ENCODE data around the gene CTXND1.
A peak's percentile ranks its signal among the peaks of the same experiment; 100 is the strongest.
"Not testable (repeated sequence)": the region's sequence is repeated elsewhere in the genome, so short reads cannot be mapped to it uniquely, and the experiment has no call there.

CTXND1 gene

GRCh38 chr15:80159811-80160569, 92.0 kb downstream of the CTXND1 start:
- Histone ChIP-seq H3K4me1 (ENCODE audit: insufficient read depth, low read length) (peaks cover 10% of the 10 kb centered on the region; the same call in 1 of the 2 replicates), H3K9ac (ENCODE audit: low read depth, low read length) (no peak overlapping the region), H3K36me3 (ENCODE audit: insufficient read depth, low read length) (peaks cover 4% of the 10 kb centered on the region; the same call in 1 of the 2 replicates), H3K9me3 (ENCODE audit: control insufficient read depth, insufficient read depth, low read length) (no peaks in the 10 kb centered on the region)

GRCh38 chr15:80159301-80159700, 92.7 kb downstream of the CTXND1 start:
- Histone ChIP-seq H3K36me3 (ENCODE audit: insufficient read depth, low read length) (peaks cover 4% of the 10 kb centered on the region; the same call in 1 of the 2 replicates), H3K4me1 (ENCODE audit: insufficient read depth, low read length) (peaks cover 16% of the 10 kb centered on the region; the same call in 1 of the 2 replicates), H3K9me3 (ENCODE audit: control insufficient read depth, insufficient read depth, low read length) (no peaks in the 10 kb centered on the region), H3K9ac (ENCODE audit: low read depth, low read length) (no peak overlapping the region)

GRCh38 chr15:80157215-80157614, 94.8 kb downstream of the CTXND1 start:
- Histone ChIP-seq H3K36me3 (ENCODE audit: insufficient read depth, low read length) (no peaks in the 10 kb centered on the region), H3K9me3 (ENCODE audit: control insufficient read depth, insufficient read depth, low read length) (no peaks in the 10 kb centered on the region), H3K4me1 (ENCODE audit: insufficient read depth, low read length) (peaks cover 23% of the 10 kb centered on the region; the same call in 1 of the 2 replicates), H3K9ac (ENCODE audit: low read depth, low read length) (no peak overlapping the region)

- no peaks in the 10 kb centered on the region for H3K9me3 ChIP-seq (ENCODE audit: control insufficient read depth, insufficient read depth, low read length)
- no peaks in the 10 kb centered on the region for H3K36me3 ChIP-seq (ENCODE audit: insufficient read depth, low read length)
- H3K4me1 ChIP-seq (ENCODE audit: insufficient read depth, low read length), result peaks cover 29% of the 10 kb centered on the region
- no peak overlapping the region for H3K9ac ChIP-seq (ENCODE audit: low read depth, low read length)
These were observed 95.8 kb downstream of the CTXND1 start for GRCh38 chr15:80156176-80156720.

GRCh38 chr15:80155378-80156175, 96.4 kb downstream of the CTXND1 start:
- H3K9me3 ChIP-seq (ENCODE audit: control insufficient read depth, insufficient read depth, low read length); H3K36me3 ChIP-seq (ENCODE audit: insufficient read depth, low read length); H3K9ac ChIP-seq (ENCODE audit: low read depth, low read length): not testable (repeated sequence)
- peaks cover 24% of the 10 kb centered on the region for H3K4me1 ChIP-seq (ENCODE audit: insufficient read depth, low read length)

- Histone ChIP-seq H3K36me3 (ENCODE audit: insufficient read depth, low read length) (no peaks in the 10 kb centered on the region), H3K9ac (ENCODE audit: low read depth, low read length) (no peak overlapping the region), H3K4me1 (ENCODE audit: insufficient read depth, low read length) (peaks cover 19% of the 10 kb centered on the region), H3K9me3 (ENCODE audit: control insufficient read depth, insufficient read depth, low read length) (no peaks in the 10 kb centered on the region)
These were observed 97.0 kb downstream of the CTXND1 start for GRCh38 chr15:80155001-80155377.

- Histone ChIP-seq H3K4me1 (ENCODE audit: insufficient read depth, low read length) (peaks cover 19% of the 10 kb centered on the region), H3K9ac (ENCODE audit: low read depth, low read length) (no peak overlapping the region), H3K36me3 (ENCODE audit: insufficient read depth, low read length) (no peaks in the 10 kb centered on the region), H3K9me3 (ENCODE audit: control insufficient read depth, insufficient read depth, low read length) (no peaks in the 10 kb centered on the region)
These were observed 97.7 kb downstream of the CTXND1 start for GRCh38 chr15:80154336-80154735.

GRCh38 chr15:80153900-80154299, 98.1 kb downstream of the CTXND1 start:
- no peaks in the 10 kb centered on the region for H3K9me3 ChIP-seq (ENCODE audit: control insufficient read depth, insufficient read depth, low read length)
- peak overlapping the region; percentile 76; the same call in 1 of the 2 replicates for H3K9ac ChIP-seq (ENCODE audit: low read depth, low read length)
- peaks cover 19% of the 10 kb centered on the region for H3K4me1 ChIP-seq (ENCODE audit: insufficient read depth, low read length)

GRCh38 chr15:80152896-80153876, 98.8 kb downstream of the CTXND1 start, which contains the start of gene FAH:
Gene FAH (plus strand): TSS chr15:80152999. CDS start chr15:80153055, 56 bp downstream.
- Histone ChIP-seq H3K36me3 (ENCODE audit: insufficient read depth, low read length) (no peaks in the 10 kb centered on the region), H3K4me1 (ENCODE audit: insufficient read depth, low read length) (peaks cover 19% of the 10 kb centered on the region), H3K9me3 (ENCODE audit: control insufficient read depth, insufficient read depth, low read length) (no peaks in the 10 kb centered on the region), H3K9ac (ENCODE audit: low read depth, low read length) (peak within 1 kb of the TSS; percentile 76)

More at GRCh38 chr15:80153900-80154299, 98.1 kb downstream of the CTXND1 start:
- no peaks in the 10 kb centered on the region for H3K36me3 ChIP-seq (ENCODE audit: insufficient read depth, low read length)

GRCh38 chr15:80152180-80152895, 99.7 kb downstream of the CTXND1 start:
- H3K9ac ChIP-seq (ENCODE audit: low read depth, low read length), result peak overlapping the region; percentile 76; the same call in 1 of the 2 replicates
- peaks cover 19% of the 10 kb centered on the region for H3K4me1 ChIP-seq (ENCODE audit: insufficient read depth, low read length)
- H3K36me3 ChIP-seq (ENCODE audit: insufficient read depth, low read length), result no peaks in the 10 kb centered on the region
- H3K9me3 ChIP-seq (ENCODE audit: control insufficient read depth, insufficient read depth, low read length), result no peaks in the 10 kb centered on the region

- peaks cover 19% of the 10 kb centered on the region for H3K4me1 ChIP-seq (ENCODE audit: insufficient read depth, low read length)
- no peaks in the 10 kb centered on the region for H3K9me3 ChIP-seq (ENCODE audit: control insufficient read depth, insufficient read depth, low read length)
- H3K9ac ChIP-seq (ENCODE audit: low read depth, low read length), result peak overlapping the region; percentile 63; the same call in 1 of the 2 replicates
- no peaks in the 10 kb centered on the region for H3K36me3 ChIP-seq (ENCODE audit: insufficient read depth, low read length)
These were observed 100.4 kb downstream of the CTXND1 start for GRCh38 chr15:80151576-80151975.

- Histone ChIP-seq H3K36me3 (ENCODE audit: insufficient read depth, low read length) (no peaks in the 10 kb centered on the region), H3K9ac (ENCODE audit: low read depth, low read length) (no peak overlapping the region), H3K9me3 (ENCODE audit: control insufficient read depth, insufficient read depth, low read length) (no peaks in the 10 kb centered on the region), H3K4me1 (ENCODE audit: insufficient read depth, low read length) (peaks cover 19% of the 10 kb centered on the region)
These were observed 100.9 kb downstream of the CTXND1 start for GRCh38 chr15:80151148-80151547.

Measured in ES-I3 (cell line).